Cardiac fibroblast (primary cell): ENCODE results near the gene CD177.
"Not testable (repeated sequence)": the region's sequence is repeated elsewhere in the genome, so short reads cannot be mapped to it uniquely, and the experiment has no call there.

Experiments used
- DNase-seq, 2 donors: peaks; one replicate each; pipeline versions ENCODE4 v3.0.0 to v3.0.0-alpha.2; 2010; ENCODE audit warnings: low read depth in 2 of 2
- H3K4me3 ChIP-seq, 2 donors: replicated peaks in 1 of 2; 1 replicate in 1 of 2; 2 replicates in 1 of 2; pipeline ENCODE4 v1.5.1; 2011; ENCODE audit warnings: low read depth in 2 of 2, low read length in 2 of 2, mild to moderate bottlenecking in 2 of 2, moderate library complexity in 1 of 2
- TF ChIP-seq, protein P1 (sequence below): IDR thresholded peaks from one replicate; pipeline ENCODE4 v1.5.1; 2011; ENCODE audit warnings: low read depth, mild to moderate bottlenecking, low read length, inconsistent platforms

Gene CD177

DNA sequence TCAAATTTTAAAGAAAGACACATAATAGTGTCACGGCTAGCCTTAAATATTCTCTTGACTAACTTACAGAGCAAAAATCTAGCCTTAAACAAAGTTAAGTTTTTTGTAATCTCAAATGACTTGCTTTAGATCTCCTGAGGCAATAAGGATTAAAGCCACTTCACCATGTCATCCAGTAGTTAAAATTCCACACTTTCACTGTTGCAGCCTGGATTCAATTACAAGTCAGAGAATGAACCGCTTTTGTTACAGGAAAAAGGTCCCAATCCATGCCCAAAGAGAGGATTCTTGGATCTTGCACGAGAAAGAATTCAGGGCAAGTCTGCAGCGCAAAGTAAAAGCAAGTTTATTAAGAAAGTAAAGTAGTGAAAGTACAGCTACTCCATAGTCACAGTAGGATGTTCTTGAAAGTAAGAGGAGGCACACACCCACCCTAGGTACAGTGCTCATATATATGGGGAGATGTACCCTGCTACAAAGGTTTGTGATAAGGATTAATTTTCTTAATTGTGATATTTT is 34.6 kb upstream of the CD177 start:
- no peak overlapping the region for H3K4me3 ChIP-seq
- DNase-seq, result no peak
- TF ChIP-seq, protein P1, sequence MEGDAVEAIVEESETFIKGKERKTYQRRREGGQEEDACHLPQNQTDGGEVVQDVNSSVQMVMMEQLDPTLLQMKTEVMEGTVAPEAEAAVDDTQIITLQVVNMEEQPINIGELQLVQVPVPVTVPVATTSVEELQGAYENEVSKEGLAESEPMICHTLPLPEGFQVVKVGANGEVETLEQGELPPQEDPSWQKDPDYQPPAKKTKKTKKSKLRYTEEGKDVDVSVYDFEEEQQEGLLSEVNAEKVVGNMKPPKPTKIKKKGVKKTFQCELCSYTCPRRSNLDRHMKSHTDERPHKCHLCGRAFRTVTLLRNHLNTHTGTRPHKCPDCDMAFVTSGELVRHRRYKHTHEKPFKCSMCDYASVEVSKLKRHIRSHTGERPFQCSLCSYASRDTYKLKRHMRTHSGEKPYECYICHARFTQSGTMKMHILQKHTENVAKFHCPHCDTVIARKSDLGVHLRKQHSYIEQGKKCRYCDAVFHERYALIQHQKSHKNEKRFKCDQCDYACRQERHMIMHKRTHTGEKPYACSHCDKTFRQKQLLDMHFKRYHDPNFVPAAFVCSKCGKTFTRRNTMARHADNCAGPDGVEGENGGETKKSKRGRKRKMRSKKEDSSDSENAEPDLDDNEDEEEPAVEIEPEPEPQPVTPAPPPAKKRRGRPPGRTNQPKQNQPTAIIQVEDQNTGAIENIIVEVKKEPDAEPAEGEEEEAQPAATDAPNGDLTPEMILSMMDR, result no peak

- no peak for DNase-seq
- TF ChIP-seq, protein P1, result no peak
- H3K4me3 ChIP-seq, result no peak overlapping the region
These were observed 32.9 kb upstream of the CD177 start for GRCh38 chr19:43320546-43320945.

DNA sequence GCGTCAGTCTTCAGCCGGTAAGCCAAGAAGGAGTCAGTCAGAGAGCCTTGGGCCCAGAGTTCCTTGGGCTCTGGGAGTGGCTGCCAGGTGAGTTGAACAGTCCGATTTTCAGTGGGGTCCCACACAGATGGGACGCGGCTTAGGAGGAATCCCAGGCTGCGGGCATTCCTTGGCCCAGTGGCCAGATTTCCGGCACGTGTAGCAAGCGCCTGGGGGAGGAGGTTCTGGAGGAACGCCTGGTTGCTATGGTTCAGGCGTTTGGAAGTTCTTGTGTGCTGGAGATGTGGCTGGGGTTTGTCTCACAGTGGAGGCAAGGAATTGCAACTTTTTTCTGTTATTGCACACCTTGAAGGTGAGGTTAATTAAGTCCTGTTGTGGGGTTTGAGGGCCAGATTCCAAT is 26.7 kb upstream of the CD177 start:
- not testable (repeated sequence) for H3K4me3 ChIP-seq, DNase-seq

GRCh38 chr19:43328561-43328960 is 24.9 kb upstream of the CD177 start:
- not testable (repeated sequence) for H3K4me3 ChIP-seq, DNase-seq

GRCh38 chr19:43329049-43329448 is 24.4 kb upstream of the CD177 start:
- not testable (repeated sequence) for DNase-seq, H3K4me3 ChIP-seq

DNA sequence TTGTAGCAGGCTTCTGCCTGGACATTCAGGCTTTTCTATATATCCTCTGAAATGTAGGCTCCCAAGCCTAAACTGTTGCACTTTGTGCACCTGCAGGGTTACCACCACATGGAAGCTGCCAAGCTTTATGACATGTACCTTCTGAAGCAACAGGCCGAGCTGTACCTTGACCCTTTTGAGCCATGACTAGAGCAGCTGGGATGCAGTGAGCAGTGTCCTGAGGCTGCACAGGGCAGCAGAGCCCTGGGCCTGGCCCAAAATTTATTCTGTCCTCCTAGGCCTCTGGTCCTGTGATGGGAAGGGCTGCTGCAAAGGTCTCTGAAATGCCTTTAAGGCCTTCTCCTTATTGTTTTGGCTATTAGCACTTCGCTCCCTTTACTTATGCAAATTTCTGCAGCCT is 23.5 kb upstream of the CD177 start:
- TF ChIP-seq, protein P1, result no peak
- H3K4me3 ChIP-seq, result no peak overlapping the region
- no peak for DNase-seq

DNA sequence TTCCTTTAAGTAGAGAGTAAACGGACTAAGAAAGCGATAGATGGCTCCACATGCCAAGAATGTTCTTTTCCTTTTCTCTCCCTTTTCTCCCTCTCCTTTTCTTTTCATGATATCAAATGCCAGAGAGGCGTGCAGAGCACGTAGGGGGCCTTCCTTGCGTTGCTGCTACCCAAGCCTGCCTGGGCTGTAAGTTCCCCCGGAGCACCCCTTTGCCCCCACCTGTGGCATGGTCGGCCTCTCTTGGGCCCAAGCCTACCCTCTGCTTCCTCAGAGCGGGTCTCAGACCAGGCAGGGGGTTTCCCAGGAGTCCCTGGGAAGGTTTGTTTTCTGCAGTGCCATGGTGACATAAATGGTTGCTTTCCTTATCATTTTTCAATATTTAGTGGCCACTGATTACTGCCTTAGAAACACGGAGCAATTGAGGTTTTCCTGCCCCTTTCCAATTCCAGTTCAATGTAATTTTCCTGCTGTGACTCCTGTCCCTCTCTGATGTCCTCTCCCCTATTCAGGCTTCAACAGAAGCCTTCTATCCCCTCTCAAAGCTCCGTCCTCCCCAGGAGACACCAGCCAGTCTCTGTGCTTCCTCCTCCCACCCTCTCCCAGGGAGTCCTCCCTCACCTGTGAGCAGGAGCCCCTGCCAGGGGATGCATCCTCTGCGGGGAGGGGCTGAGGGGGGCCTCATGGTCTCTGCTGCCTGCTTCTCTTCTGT is 22.6 kb upstream of the CD177 start:
- no peak overlapping the region for H3K4me3 ChIP-seq
- DNase-seq, result no peak
- TF ChIP-seq, protein P1, result no peak

GRCh38 chr19:43331435-43332010 is 22.0 kb upstream of the CD177 start:
- no peak for DNase-seq
- TF ChIP-seq, protein P1, result no peak
- H3K4me3 ChIP-seq, result no peak overlapping the region
